DMS 273 treated with DMSO at 0.1 percent for 48 hours (cell line): ENCODE data around the gene SPATA3.

Experiments
- DNase-seq: peaks from one replicate; lab custom pipeline; 2025; lab: John Stamatoyannopoulos, UW

The SPATA3 gene

GRCh38 chr2:230968921-230969658 is 26.8 kb upstream of the SPATA3 start:
- DNase-seq: no peak

DNA sequence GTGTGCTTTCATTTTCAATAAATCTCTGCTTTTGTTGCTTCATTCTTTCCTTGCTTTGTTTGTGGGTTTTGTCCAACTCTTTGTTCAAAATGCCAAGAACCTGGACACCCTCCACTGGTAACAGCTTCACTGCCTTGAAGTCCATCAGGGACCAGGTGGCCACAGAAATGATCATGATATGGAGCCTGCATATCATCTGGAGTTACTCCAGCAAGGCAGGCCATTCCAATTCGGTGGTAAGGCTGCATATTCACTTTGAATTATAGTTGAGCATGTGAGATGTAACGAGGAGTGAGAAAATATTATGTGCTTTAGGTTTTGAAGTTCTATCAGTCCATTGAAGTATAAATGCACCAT is 26.3 kb upstream of the SPATA3 start:
- DNase-seq: no peak

GRCh38 chr2:230972046-230972445 is 23.9 kb upstream of the SPATA3 start:
- DNase-seq: no peak

- DNase-seq: no peak
Observed at GRCh38 chr2:230974096-230974913, 21.6 kb upstream of the SPATA3 start.

DNA sequence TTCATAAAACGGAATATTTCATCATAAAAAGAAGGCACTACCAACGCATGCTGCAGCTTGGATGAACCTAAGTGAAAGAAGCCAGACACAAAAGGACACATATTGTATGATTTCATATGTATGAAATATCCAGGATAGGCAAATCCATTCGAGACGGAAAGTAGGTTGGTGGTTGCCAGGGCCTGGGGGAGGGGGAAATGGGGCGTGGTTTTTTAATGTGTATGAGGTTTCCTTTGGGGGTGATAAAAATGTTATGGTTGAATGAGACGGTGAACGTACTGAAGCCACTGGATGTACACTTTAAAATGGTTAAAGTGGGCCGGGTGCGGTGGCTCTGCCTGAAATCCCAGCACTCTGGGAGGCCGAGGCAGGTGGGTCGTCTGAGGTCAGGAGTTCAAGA is 20.0 kb upstream of the SPATA3 start:
- DNase-seq: no peak

- DNase-seq: no peak
Observed at GRCh38 chr2:230976671-230977171, 19.2 kb upstream of the SPATA3 start.

DNA sequence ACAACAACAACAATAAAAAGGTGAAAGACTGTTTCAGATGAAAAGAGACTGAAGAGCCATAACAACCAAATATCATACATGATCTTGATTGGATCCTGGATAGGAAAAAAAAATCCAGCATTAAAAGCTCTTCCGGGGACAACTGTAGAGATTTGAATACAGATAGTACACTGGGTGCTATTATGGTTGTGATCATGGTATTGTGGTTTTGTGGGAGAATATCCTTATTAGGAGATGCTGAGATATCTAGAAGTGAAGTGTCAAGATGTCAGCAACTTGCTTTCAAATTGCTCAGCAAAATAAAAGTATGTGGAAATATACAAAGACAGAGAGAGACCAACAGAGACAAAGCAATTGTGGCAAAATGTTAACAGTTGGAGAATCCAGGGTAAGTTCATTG is 15.5 kb upstream of the SPATA3 start:
- no peak for DNase-seq

DNA sequence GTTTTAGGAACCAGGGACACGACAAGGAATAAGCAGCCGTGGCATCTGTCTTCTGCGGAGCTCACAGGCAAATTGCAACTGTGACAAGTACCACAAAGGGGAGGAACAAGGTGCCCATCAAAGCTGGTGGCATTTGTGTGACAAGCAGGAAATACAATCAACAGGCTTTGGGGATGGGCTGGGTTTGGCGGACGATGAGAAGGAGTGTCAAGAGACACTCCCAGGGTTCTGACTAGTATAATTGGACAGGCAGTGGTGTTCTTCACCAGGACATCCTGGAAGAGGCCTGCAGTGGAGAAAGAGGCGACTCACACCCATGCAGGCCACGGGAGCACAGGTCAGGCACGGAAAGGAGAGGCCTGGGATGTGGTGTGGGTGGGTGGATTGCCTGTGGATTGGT is 14.2 kb upstream of the SPATA3 start:
- DNase-seq: no peak

DNA sequence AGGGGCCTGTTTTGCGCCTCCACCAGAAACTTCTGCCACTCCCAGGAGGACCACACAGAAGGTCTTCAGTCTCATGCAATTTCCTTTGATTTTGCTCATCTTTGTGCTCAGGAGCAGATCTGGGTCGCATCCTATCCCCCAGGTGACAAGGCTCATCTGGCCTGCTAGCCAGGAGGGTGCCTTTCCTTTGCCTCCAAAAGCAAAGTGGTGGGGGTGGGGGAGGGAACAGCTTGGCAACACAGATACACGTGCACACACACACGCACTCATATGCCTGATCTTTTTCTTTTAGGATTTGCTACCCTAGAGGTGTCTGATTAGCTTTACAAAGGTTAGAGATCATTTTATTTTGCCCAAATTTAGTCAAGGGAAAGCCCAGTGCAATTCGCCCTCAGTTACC is 13.8 kb upstream of the SPATA3 start:
- DNase-seq: no peak

- DNase-seq: no peak
Observed at GRCh38 chr2:230982528-230982927, 13.4 kb upstream of the SPATA3 start.

GRCh38 chr2:230983566-230983965 is 12.4 kb upstream of the SPATA3 start:
- DNase-seq: no peak

- no peak for DNase-seq
Observed at GRCh38 chr2:230984393-230985220, 11.3 kb upstream of the SPATA3 start.

GRCh38 chr2:230985519-230986231 is 10.2 kb upstream of the SPATA3 start:
- no peak for DNase-seq

DNA sequence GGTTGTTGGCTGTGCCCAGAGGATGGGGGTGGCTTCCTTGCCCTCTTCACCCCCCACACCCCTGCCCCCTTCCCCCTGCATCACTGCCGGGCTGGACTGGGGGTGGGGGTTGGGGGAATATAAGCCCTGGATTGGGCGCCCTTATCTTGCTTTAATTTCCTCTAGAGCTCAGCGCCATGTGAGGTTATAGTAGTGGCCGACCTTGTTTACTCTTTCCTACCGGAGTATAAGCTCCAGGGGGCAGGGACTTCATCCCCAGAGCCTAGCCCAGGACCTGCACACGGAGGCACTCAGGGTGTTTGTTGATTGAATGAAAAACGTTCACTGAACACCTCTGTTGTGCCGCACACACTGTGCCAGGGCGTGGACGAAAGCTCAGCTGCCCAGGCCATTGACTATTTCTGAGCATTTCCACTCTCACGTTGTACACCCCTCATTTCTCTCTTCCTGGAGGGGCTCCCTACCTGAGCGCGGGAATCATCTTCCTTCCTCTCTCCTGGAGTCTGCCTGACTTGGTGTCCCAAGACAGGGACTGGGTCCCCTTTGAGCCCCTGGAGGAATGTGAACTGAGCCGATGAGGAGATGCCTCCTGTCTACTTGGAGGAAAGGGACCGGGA is 9.3 kb upstream of the SPATA3 start:
- DNase-seq: no peak

DNA sequence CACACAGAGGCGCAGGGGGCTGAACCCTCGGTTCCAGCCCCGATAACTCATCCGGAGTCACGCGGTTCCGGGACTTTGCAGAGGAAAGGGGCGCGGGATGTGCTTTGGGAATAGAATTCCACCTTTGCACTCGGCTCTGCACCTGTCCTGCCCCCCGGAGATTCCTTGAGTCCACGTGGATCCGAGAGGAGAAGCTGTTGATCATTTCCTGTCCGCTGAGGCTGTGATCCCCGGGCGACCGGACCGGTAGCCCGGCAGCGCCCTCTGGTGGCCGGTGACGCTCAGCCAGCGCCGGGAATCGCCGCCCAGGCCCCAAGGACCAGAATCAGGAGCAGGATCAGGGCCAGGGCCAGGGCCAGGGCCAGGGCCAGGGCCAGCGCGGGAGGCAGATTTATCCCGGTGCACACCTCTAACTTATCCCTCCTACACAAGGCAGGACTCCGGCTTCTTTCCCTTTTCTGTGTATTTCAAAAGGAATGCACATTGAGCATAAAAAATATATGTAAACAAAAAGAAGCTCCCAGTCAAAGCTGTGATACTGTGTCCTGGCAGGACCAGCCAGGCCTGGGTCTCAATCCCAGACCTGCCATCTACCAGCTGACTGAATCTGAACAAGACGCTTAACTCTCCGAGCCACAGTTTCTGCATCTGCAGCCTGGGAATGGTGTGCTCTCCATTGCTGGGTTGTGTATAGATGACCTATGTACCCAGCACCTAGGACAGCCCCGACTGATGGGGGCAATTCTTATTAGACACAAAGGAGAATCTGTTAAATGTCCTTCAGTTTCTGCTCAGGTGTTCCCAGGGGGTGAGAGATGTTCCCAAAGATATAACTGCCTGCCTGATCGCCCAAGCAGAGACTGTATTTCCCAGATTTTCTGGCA is 8.5 kb upstream of the SPATA3 start:
- peak; percentile 11 for DNase-seq

GRCh38 chr2:230989731-230990130 is 6.2 kb upstream of the SPATA3 start:
- DNase-seq: no peak

- no peak for DNase-seq
Observed at GRCh38 chr2:230990131-230990898, 5.6 kb upstream of the SPATA3 start.

- no peak for DNase-seq
Observed at GRCh38 chr2:230990899-230991150, 5.1 kb upstream of the SPATA3 start.

DNA sequence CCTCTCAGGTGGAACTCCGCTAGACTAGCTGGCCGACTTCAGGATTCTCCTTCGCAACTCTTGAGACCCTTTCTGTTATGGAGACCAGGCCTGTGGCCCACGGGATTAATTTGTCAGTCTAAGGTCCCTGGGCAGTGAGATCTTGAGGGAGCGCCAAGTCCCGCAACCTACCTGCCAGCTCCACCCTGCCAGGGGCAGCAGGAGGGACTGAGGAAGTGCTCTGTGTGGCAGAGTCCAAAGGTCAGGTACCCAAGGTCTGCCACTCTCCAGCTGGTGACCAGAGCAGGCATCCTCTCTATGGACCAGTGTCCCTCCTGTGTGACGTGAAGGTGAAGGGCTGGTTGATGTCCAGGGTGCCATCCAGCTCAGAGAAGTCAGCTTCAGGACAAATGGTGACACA is 4.3 kb upstream of the SPATA3 start:
- DNase-seq: no peak

GRCh38 chr2:230996661-230997060 is 740 bp downstream of the SPATA3 start:
- DNase-seq: no peak
